ENCODE data around the gene SAYSD1. TPM values are rescaled to one million over a fixed set of nuclear protein-coding genes. Genes with fewer than 3 reads are reported as not detected.

Gene SAYSD1
- total and polyA plus RNA-seq, 11 donors, result 6.5 to 14.6 (median 9.6) TPM

GRCh38 chr6:39058471-39059147 is 56.4 kb downstream of the SAYSD1 start:
- Histone ChIP-seq H3K27ac (no peak overlapping the region), H3K9me3 (no peaks in the 10 kb centered on the region), H3K27me3 (peaks cover 0 to 12% (median 0%) of the 10 kb centered on the region in 9 donors), H3K4me3 (no peak overlapping the region), H3K36me3 (no peaks in the 10 kb centered on the region), H3K4me1 (peaks cover 0 to 26% (median 4%) of the 10 kb centered on the region in 12 donors)
- intact Hi-C loops (cut with DNase I), result no loop called here
- TF ChIP-seq POLR2A (IDR thresholded peaks at IDR 0.05), result no peak
- TF ChIP-seq CTCF (IDR thresholded peaks at IDR 0.05), result no peak
- no peak for DNase-seq
- no peak for ATAC-seq
- 72 to 80% (median 74%) methylated on average over 6 of the region's 6 CpGs for WGBS, 4 donors

GRCh38 chr6:39057251-39058155 is 57.5 kb downstream of the SAYSD1 start:
- H3K4me3 ChIP-seq, result no peak overlapping the region
- H3K27ac ChIP-seq, result no peak overlapping the region
- ATAC-seq (no peak), DNase-seq (no peak)
- H3K36me3 ChIP-seq, result no peaks in the 10 kb centered on the region
- H3K27me3 ChIP-seq, result peaks cover 0 to 22% (median 0%) of the 10 kb centered on the region in 9 donors
- TF ChIP-seq POLR2A (IDR thresholded peaks at IDR 0.05) (no peak), CTCF (IDR thresholded peaks at IDR 0.05) (no peak)
- 51 to 61% (median 60%) methylated on average over 12 to 17 of the region's 17 CpGs for WGBS, 4 donors
- intact Hi-C loops (cut with DNase I), result no loop called here
- peaks cover 0 to 16% (median 0%) of the 10 kb centered on the region in 12 donors for H3K4me1 ChIP-seq
- no peaks in the 10 kb centered on the region for H3K9me3 ChIP-seq

GRCh38 chr6:39056681-39057080 is 58.3 kb downstream of the SAYSD1 start:
- peaks cover 0 to 8% (median 0%) of the 10 kb centered on the region in 12 donors for H3K4me1 ChIP-seq
- ATAC-seq (no peak), DNase-seq (no peak)
- no peak for TF ChIP-seq POLR2A (IDR thresholded peaks at IDR 0.05)
- no peak for TF ChIP-seq CTCF (IDR thresholded peaks at IDR 0.05)
- H3K36me3 ChIP-seq, result no peaks in the 10 kb centered on the region
- intact Hi-C loops (cut with DNase I), result no loop called here
- H3K27ac ChIP-seq, result no peak overlapping the region
- no peaks in the 10 kb centered on the region for H3K9me3 ChIP-seq
- peaks cover 0 to 23% (median 0%) of the 10 kb centered on the region in 9 donors for H3K27me3 ChIP-seq
- no peak overlapping the region for H3K4me3 ChIP-seq
- 49 to 62% (median 53%) methylated on average over 9 of the region's 9 CpGs for WGBS, 4 donors

- DNase-seq (no peak), ATAC-seq (no peak)
- WGBS, 4 donors, result 89 to 92% (median 90%) methylated on average over 5 of the region's 5 CpGs
- intact Hi-C loops (cut with DNase I), result no loop called here
- Histone ChIP-seq H3K9me3 (no peaks in the 10 kb centered on the region), H3K4me1 (peaks cover 0 to 4% (median 0%) of the 10 kb centered on the region in 12 donors), H3K27me3 (peaks cover 0 to 23% (median 0%) of the 10 kb centered on the region in 9 donors), H3K4me3 (no peak overlapping the region), H3K27ac (no peak overlapping the region), H3K36me3 (no peaks in the 10 kb centered on the region)
- TF ChIP-seq POLR2A (IDR thresholded peaks at IDR 0.05) (no peak), CTCF (IDR thresholded peaks at IDR 0.05) (no peak)
These were observed 58.8 kb downstream of the SAYSD1 start for GRCh38 chr6:39056191-39056590.
